Astrocyte (in vitro differentiated cells and primary cell): ENCODE measurements around the gene SLC9A6. TPM values are rescaled to one million over a fixed set of nuclear protein-coding genes. Genes with fewer than 3 reads are reported as not detected.

ENCODE experiments used
- DNase-seq: peaks from one replicate; pipeline ENCODE4 v3.0.0-alpha.2; 2010; ENCODE audit warnings: low read depth
- FAIRE-seq: peaks from 2 replicates; lab custom pipeline; 2011; peaks lifted over from hg19 to GRCh38; lab: Jason Lieb, UNC
- H2AFZ ChIP-seq: 2 replicates; pipeline ENCODE4 v1.6.0; 2012; ENCODE audit warnings: low read depth, low read length, inconsistent platforms
- H3K27ac ChIP-seq: 2 replicates; pipeline ENCODE4 v1.5.1; 2011; ENCODE audit warnings: low read depth, low read length, inconsistent platforms
- H3K27me3 ChIP-seq: 2 replicates; pipeline ENCODE4 v1.6.0; 2011; ENCODE audit warnings: low read length, inconsistent platforms; ENCODE audit not compliant: insufficient read depth
- H3K36me3 ChIP-seq: 2 replicates; pipeline ENCODE4 v1.5.1; 2011; ENCODE audit warnings: low read length, inconsistent platforms; ENCODE audit not compliant: insufficient read depth
- H3K4me1 ChIP-seq: 2 replicates; pipeline ENCODE4 v1.5.1; 2011; ENCODE audit warnings: low read length, inconsistent platforms; ENCODE audit not compliant: insufficient read depth
- H3K4me2 ChIP-seq: 2 replicates; pipeline ENCODE4 v1.6.0; 2012; ENCODE audit warnings: low read length, inconsistent platforms
- H3K4me3 ChIP-seq: 2 replicates; pipeline ENCODE4 v1.5.1; 2011; ENCODE audit warnings: low read depth, mild to moderate bottlenecking, low read length, inconsistent platforms; ENCODE audit not compliant: insufficient read depth
- H3K79me2 ChIP-seq: 2 replicates; pipeline ENCODE4 v1.6.0; 2012; ENCODE audit warnings: mild to moderate bottlenecking, low read length, inconsistent platforms; ENCODE audit not compliant: insufficient read depth
- H3K9ac ChIP-seq: 2 replicates; pipeline ENCODE4 v1.6.0; 2012; ENCODE audit warnings: mild to moderate bottlenecking, low read length, inconsistent platforms
- H3K9me3 ChIP-seq: 2 replicates; pipeline ENCODE4 v1.5.1; 2012; ENCODE audit warnings: low read depth, mild to moderate bottlenecking, low read length, inconsistent platforms; ENCODE audit not compliant: insufficient read depth
- H4K20me1 ChIP-seq: 2 replicates; pipeline ENCODE4 v1.6.0; 2012; ENCODE audit warnings: low read length, inconsistent platforms; ENCODE audit not compliant: insufficient read depth
- H3K27ac Mint-ChIP-seq: one replicate; pipeline ENCODE4 v1.8.0; 2021; ENCODE audit warnings: mild to moderate bottlenecking, mixed read lengths; ENCODE audit not compliant: unreplicated experiment
- H3K27me3 Mint-ChIP-seq: one replicate; pipeline ENCODE4 v1.8.0; 2021; ENCODE audit warnings: low read depth, mixed read lengths; ENCODE audit not compliant: unreplicated experiment
- H3K36me3 Mint-ChIP-seq: one replicate; pipeline ENCODE4 v1.8.0; 2021; ENCODE audit warnings: low read depth, mixed read lengths; ENCODE audit not compliant: unreplicated experiment
- H3K4me1 Mint-ChIP-seq: one replicate; pipeline ENCODE4 v1.8.0; 2021; ENCODE audit warnings: low read depth, mixed read lengths; ENCODE audit not compliant: unreplicated experiment
- H3K4me3 Mint-ChIP-seq: one replicate; pipeline ENCODE4 v1.8.0; 2021; ENCODE audit warnings: mild to moderate bottlenecking, moderate library complexity, mixed read lengths; ENCODE audit not compliant: unreplicated experiment
- H3K9me3 Mint-ChIP-seq: one replicate; pipeline ENCODE4 v1.8.0; 2021; ENCODE audit warnings: mild to moderate bottlenecking, mixed read lengths; ENCODE audit not compliant: unreplicated experiment
- CTCF ChIP-seq: IDR thresholded peaks from 2 replicates; pipeline ENCODE4 v1.5.1; 2011; ENCODE audit warnings: low read depth, mild to moderate bottlenecking, inconsistent platforms, low read length, moderate library complexity; ENCODE audit not compliant: insufficient read depth
- EZH2 ChIP-seq: IDR thresholded peaks from 2 replicates; pipeline ENCODE4 v1.6.1; 2012; ENCODE audit warnings: mild to moderate bottlenecking, low read length, inconsistent platforms; ENCODE audit not compliant: insufficient read depth
- total RNA-seq: library from RNA; stranded (reverse); gene quantifications from 2 replicates; pipeline ENCODE4 v1.2.1, GENCODE V29; 2021

SLC9A6 gene
- total RNA-seq, 1 donor from 2014 or later = 12.8 TPM

- H2AFZ ChIP-seq = no peak overlapping the region
- H3K4me1 Mint-ChIP-seq = peaks cover 19% of the 10 kb centered on the region
- DNase-seq (no peak), FAIRE-seq (peak; percentile 78)
- H4K20me1 ChIP-seq = no peaks in the 10 kb centered on the region
- no peaks in the 10 kb centered on the region for H3K36me3 Mint-ChIP-seq
- H3K79me2 ChIP-seq = no peaks in the 10 kb centered on the region
- no peak overlapping the region for H3K27ac ChIP-seq
- H3K4me1 ChIP-seq = peaks cover 15% of the 10 kb centered on the region
- TF ChIP-seq EZH2 = no peak
- no peak for TF ChIP-seq CTCF
- H3K27ac Mint-ChIP-seq = peak overlapping the region; percentile 62
- no peak overlapping the region for H3K4me2 ChIP-seq
- no peak overlapping the region for H3K4me3 Mint-ChIP-seq
- no peaks in the 10 kb centered on the region for H3K36me3 ChIP-seq
- H3K9ac ChIP-seq = no peak overlapping the region
- no peaks in the 10 kb centered on the region for H3K9me3 ChIP-seq
- no peak overlapping the region for H3K4me3 ChIP-seq
- no peaks in the 10 kb centered on the region for H3K27me3 Mint-ChIP-seq
- H3K9me3 Mint-ChIP-seq = no peaks in the 10 kb centered on the region
- H3K27me3 ChIP-seq = no peaks in the 10 kb centered on the region
These were observed 78.3 kb downstream of the SLC9A6 start for GRCh38 chrX:136063340-136064079.

- H3K9ac ChIP-seq = peak overlapping the region; percentile 31
- Mint-ChIP-seq H3K4me1 (peaks cover 21% of the 10 kb centered on the region), H3K36me3 (no peaks in the 10 kb centered on the region), H3K9me3 (peaks cover 2% of the 10 kb centered on the region), H3K4me3 (no peak overlapping the region), H3K27me3 (no peaks in the 10 kb centered on the region), H3K27ac (no peak overlapping the region)
- no peaks in the 10 kb centered on the region for H3K27me3 ChIP-seq
- H3K9me3 ChIP-seq = no peaks in the 10 kb centered on the region
- peaks cover 15% of the 10 kb centered on the region for H3K4me1 ChIP-seq
- no peak for FAIRE-seq
- H2AFZ ChIP-seq = no peak overlapping the region
- no peaks in the 10 kb centered on the region for H3K36me3 ChIP-seq
- H3K79me2 ChIP-seq = no peaks in the 10 kb centered on the region
- peak overlapping the region; percentile 69 for H3K4me2 ChIP-seq
- no peak for TF ChIP-seq CTCF
- TF ChIP-seq EZH2 = no peak
- peak overlapping the region; percentile 40 for H3K27ac ChIP-seq
- DNase-seq = no peak
- no peak overlapping the region for H3K4me3 ChIP-seq
- H4K20me1 ChIP-seq = no peaks in the 10 kb centered on the region
These were observed 79.4 kb downstream of the SLC9A6 start for GRCh38 chrX:136064661-136065043.

GRCh38 chrX:136065044-136065671 is 79.9 kb downstream of the SLC9A6 start:
- Mint-ChIP-seq H3K9me3 (peaks cover 2% of the 10 kb centered on the region), H3K4me1 (peaks cover 21% of the 10 kb centered on the region), H3K4me3 (no peak overlapping the region), H3K27ac (no peak overlapping the region), H3K36me3 (no peaks in the 10 kb centered on the region), H3K27me3 (no peaks in the 10 kb centered on the region)
- Histone ChIP-seq H3K4me1 (peaks cover 15% of the 10 kb centered on the region), H3K9ac (peak overlapping the region; percentile 31), H3K36me3 (no peaks in the 10 kb centered on the region), H3K9me3 (no peaks in the 10 kb centered on the region), H3K4me3 (no peak overlapping the region), H3K79me2 (no peaks in the 10 kb centered on the region), H3K27me3 (no peaks in the 10 kb centered on the region), H3K27ac (peak overlapping the region; percentile 40), H2AFZ (no peak overlapping the region), H3K4me2 (peak overlapping the region; percentile 69), H4K20me1 (no peaks in the 10 kb centered on the region)
- no peak for TF ChIP-seq CTCF
- TF ChIP-seq EZH2 = no peak
- DNase-seq = peak; percentile 57
- no peak for FAIRE-seq
